ENCODE measurements around the gene FYN. TPM values are rescaled to one million over a fixed set of nuclear protein-coding genes. Genes with fewer than 3 reads are reported as not detected.

The FYN gene
- total RNA-seq, 2 donors from 2014 or later = 287 to 304 TPM

DNA sequence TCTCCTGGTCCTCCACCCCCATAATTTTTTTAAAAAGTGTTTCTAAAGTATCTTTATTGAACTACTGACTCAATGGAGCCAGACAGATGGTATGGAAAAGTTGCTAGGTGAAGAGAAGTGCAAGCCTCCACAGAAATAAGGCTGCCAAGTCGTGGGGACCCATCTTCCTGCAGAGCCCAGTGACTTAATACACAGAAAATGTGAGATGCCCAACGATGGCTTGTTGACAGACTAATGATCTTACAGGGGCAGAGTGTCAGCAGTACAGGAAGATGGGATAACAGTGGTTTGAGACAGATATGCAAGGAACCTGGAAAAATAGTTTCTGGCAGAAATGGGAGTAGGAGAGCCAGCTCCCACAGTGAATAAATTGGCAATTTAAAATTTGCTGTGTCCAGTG is 43.3 kb downstream of the FYN start:
- H3K36me3 Mint-ChIP-seq = peaks cover 5 to 29% of the 10 kb centered on the region in 2 donors
- no peak for DNase-seq (ENCODE audit: low spot score in 2 of 2)
- H3K27ac Mint-ChIP-seq = peak overlapping the region in 1 of 2 donors; percentile 44
- no peak for ATAC-seq
- no peaks in the 10 kb centered on the region for H3K9me3 Mint-ChIP-seq

DNA sequence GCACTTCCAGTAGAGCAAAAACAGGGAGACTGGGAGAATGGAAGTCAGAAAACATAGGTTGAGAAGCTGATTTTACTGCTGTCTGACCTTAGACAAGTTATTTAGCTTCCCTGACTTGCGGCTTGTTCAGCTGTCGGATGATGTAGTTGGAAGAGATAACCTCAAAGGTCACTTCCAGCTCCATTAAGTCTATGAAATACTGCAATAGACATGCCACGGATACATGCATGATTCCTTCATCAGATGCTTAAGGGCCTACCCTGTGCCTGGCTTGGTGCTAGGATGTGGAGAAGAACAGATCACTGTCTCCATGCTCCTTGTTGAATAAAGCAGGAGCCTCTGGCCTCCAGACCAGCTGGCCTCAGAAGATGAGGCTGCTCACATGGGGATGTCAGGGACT is 43.7 kb downstream of the FYN start:
- no peak overlapping the region for H3K27ac Mint-ChIP-seq
- DNase-seq (ENCODE audit: low spot score in 2 of 2) (no peak), ATAC-seq (no peak)
- H3K36me3 Mint-ChIP-seq = peaks cover 5 to 29% of the 10 kb centered on the region in 2 donors
- H3K9me3 Mint-ChIP-seq = no peaks in the 10 kb centered on the region

DNA sequence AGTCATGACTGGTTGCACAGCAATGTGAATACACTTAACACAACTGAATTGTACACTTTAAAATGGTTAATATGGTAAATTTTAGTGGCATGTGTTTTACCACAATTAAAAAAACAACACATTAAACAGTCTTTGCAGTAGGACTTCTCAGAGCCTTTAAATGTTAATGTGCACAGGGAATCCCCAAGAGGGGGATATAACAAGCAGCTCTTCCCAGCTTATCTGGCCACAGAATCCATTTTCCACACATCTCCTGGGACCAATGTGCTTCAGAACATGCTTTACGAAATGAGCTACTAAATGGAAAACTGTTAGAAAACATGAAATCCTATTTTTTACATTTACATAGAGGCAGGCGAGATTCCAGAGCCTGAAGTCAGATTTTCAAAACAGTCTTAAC is 44.4 kb downstream of the FYN start:
- no peak overlapping the region for H3K27ac Mint-ChIP-seq
- no peaks in the 10 kb centered on the region for H3K9me3 Mint-ChIP-seq
- H3K36me3 Mint-ChIP-seq = peaks cover 5 to 29% of the 10 kb centered on the region in 2 donors
- ATAC-seq (no peak), DNase-seq (ENCODE audit: low spot score in 2 of 2) (no peak)

DNA sequence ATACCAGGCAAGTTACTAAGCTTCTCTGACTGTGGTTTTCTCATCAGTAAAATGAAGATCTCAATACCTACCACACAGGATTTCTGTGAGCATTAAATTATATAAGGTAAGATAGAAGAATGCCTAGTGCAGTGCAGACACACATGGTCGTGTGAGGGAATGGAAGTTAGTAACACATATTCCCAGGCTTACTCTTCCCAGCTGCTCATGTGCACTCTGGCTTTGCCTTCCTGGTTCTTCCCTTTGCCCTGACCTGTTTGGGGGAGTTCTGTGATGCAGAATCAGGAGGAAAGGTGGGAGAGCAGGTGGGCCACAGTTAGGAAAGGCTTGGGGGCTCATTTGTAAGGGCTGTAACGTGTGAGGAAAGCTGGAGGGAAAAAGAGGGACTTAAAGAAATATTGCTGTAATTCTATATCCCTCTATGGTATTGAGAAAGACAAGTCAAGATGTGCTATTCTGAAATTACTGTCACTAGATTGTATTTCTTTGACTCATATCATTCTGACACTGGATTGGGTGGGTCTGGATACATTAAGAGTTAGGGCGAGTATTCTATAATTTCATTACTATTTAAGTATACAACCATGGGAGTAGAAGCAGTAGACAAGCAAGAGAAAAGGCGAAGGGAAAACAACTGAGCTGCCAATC is 47.7 kb downstream of the FYN start:
- H3K36me3 Mint-ChIP-seq = peaks cover 5 to 35% of the 10 kb centered on the region in 2 donors

DNA sequence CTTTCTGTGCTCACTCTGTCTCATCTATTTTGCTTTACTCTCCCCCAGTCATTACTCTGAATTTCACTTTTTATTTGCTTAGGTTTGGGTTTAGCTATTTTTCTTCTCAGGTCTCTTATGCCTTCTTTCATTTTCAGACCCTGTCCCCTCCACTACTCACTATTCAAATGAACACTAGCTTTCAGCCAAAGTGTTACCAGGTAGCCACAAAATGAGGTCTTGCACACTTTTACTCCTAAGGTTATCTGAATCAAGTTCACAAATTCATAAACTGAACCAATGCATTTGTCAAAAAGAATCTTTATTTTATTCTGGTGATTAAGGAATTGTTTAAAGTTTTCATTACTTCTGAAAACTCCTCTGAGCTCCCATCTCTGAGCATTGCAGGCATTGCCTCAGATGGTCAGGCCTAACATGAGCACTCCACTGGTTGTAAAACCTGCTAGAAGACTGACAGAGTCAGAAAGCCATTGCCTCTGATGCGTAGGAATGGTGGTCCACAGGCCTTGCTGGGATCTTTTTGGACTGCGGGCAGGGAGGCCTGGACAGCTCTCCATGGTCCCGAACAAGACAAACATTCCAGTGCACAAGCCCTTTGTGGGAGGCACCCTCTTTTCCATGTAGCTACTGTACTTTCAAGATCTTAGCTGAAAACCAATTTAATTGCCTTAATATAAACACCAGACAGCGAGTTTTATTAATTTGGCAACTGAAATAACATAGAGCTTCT is 48.5 kb downstream of the FYN start:
- ATAC-seq (peak; percentile 79 to 89), DNase-seq (ENCODE audit: low spot score in 2 of 2) (no peak)
- Mint-ChIP-seq H3K36me3 (peaks cover 5 to 29% of the 10 kb centered on the region in 2 donors), H3K27ac (peak overlapping the region; percentile 89 to 94), H3K9me3 (no peaks in the 10 kb centered on the region)

More for the DNA sequence above, 47.7 kb downstream of the FYN start:
- Mint-ChIP-seq H3K27ac (peak overlapping the region; percentile 84 to 89), H3K9me3 (no peaks in the 10 kb centered on the region)
- peak in 1 of 2 donors; percentile 20 for ATAC-seq
- no peak for DNase-seq (ENCODE audit: low spot score in 2 of 2)

DNA sequence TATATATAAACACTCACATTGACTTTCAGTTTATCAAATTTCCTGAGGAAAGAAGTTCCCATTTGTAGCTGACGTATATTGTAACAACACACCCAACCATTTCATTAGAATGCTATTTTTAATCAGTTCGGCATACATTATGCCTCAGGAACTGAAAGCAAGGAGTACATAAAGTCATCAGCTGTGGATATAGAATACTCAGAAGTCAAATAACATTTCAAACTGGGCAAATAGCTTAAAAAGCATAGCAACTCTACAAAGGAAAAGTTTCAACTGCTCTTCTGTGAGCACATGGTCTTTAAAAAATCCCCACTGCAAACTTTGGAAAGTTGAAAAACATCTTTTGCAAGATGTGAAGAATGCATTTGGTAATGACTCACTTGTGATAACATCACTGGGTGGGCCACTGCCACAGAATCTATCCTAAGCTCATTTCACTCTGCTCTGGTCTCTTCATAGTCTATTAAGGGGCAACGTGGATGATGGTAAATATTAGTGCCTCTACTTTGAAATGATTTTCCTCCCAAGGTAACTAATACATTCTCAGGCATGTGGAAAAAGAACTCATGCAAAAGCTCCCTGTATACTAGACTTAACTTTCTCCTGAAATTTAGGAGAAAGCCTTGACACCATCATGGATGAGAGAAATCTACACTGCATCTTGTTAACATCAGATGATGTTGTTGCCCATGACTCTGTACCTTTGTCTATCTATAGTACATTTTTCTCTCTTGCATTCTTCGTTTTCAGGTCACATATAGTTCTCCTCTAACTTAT is 49.2 kb downstream of the FYN start:
- no peak for DNase-seq (ENCODE audit: low spot score in 2 of 2)
- ATAC-seq = peak; percentile 64 to 76
- H3K27ac Mint-ChIP-seq = peak overlapping the region; percentile 89 to 94
- peaks cover 4 to 28% of the 10 kb centered on the region in 2 donors for H3K36me3 Mint-ChIP-seq
- H3K9me3 Mint-ChIP-seq = no peaks in the 10 kb centered on the region

DNA sequence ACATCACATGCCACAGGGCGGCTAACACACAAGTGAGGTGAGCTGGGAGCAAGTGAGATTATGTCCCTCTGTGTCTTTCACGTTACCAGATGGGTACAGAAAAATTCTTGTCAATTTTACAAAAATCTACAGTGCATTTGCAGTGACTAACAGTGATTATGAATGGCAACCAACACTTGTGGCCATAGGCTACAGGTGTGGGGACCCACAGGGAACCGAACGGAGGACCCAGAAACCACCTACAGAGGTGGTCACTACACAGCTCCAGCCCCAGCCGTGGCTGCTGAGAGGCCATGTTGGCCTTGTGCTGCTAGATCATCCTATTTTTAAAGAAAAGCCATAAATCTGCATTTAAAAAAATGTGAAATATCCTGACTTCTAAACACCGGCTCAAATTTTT is 50.2 kb downstream of the FYN start:
- DNase-seq (ENCODE audit: low spot score in 2 of 2) (no peak), ATAC-seq (no peak)
- Mint-ChIP-seq H3K9me3 (no peaks in the 10 kb centered on the region), H3K36me3 (peaks cover 9 to 26% of the 10 kb centered on the region in 2 donors), H3K27ac (peak overlapping the region; percentile 89 to 94)

DNA sequence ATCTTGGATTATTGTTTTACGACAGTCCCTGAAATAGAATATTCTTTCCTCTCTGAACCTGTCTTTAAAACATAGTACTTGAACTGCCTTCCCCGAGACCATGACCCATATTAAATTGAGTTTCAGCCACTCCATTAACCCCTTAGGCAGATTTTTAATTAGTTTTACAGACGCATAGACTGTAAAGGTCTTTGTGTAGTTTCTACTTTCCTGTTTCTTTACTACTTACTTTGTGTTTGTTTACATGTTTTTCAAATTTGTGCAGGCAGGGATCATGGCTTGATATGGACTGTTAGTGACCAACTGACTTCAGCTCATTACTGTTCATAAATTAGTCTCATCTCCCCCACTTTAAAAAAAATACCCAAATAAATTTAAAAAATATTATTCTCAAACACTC is 53.8 kb downstream of the FYN start:
- Mint-ChIP-seq H3K9me3 (no peaks in the 10 kb centered on the region), H3K27ac (peak overlapping the region in 1 of 2 donors; percentile 59), H3K36me3 (peaks cover 17 to 34% of the 10 kb centered on the region in 2 donors)
- ATAC-seq = no peak
- no peak for DNase-seq (ENCODE audit: low spot score in 2 of 2)

DNA sequence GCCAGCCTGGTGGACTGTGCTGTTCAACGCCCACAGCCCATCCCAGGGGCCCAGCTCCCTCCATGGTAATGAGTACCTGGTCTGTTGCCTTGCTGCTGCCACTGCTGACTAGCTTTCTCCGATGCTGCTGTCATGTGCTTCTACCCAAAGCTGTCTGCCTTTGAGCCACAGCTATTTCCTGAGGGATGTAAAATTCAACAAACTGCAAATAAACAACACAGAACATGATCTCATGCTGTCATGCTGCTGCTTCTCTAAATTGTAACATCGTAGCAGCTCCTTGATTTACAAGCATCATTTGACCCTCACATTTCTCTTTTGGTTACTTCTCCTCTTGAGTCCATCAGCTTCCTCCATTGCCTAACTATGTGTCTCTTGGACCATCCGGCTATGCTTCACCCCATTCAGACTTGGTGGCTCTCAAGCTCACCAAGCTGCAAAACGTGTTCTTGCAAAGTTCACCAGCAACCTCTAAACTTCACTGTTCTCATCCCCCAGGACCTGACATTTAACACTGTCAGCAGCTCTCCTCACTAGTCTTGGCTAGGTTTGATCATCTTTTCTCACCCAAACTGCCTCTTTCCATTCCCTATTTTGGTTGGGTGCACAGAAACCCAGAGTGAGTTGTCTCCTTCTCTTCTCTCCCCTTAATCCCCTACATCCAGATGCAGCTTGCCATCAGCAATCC is 54.6 kb downstream of the FYN start:
- DNase-seq (ENCODE audit: low spot score in 2 of 2) = no peak
- Mint-ChIP-seq H3K9me3 (no peaks in the 10 kb centered on the region), H3K36me3 (peaks cover 21 to 38% of the 10 kb centered on the region in 2 donors), H3K27ac (peak overlapping the region; percentile 23 to 59)
- peak; percentile 36 to 46 for ATAC-seq

DNA sequence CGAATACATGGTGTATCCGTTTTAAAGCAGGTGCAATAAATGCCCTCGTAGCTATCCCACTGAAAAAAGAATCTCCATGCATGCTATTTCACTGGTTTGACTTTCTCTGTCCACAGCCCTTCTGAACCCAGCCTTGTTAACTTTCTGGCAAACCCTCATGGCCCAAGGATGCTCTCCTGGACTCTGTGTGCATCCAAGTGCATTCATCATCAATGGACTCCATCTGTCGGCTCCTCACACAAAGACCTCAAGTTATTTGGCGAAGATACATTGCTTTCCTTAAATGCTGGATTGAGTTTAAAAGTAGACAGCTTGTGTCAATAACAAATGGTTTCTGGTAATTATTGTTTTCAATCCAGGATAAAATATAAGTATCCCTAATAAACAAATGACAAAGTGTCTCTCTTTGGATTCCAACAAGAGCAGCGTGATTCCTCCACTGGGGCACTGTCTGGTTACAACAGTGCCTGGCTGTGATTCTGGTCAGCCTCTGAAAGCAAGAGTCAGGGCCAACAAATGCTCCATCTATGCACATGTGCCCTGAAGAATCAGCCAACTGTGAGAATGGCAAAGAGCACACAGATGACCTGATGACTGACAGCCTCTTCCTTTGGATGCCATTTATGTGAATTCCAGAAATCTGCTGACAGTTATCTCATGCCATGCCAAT is 55.7 kb downstream of the FYN start:
- Mint-ChIP-seq H3K27ac (no peak overlapping the region), H3K36me3 (peaks cover 27 to 39% of the 10 kb centered on the region in 2 donors)
- no peak for ATAC-seq

DNA sequence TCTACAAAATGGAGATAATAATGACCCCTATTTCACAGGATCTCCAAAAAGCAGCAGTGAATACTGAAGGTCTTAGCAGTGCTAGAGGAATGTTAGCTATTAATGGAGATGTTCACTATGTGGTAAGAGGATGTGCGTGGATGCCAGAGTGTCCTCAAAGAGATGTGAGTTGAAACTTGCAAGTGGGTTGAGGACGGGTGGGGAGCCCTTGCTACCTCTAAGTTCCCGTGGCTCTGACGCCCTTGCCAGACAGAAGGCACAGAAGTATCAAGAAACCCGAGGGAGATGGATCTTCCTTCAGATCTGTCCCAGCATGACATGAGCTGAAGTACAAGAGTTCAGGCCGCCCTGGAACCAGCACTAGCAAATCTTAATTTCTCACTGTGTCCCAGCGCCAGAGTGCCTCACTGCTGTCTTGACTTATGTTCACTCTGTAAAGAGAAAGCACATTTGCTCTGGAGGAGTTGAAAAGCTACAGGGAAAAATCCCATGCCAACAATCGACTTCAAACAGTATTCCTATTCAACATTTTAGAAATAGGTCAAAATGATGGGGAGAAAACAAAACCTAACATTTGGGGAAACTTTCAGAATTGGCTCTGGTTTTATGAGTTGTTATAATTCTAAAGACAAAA is 59.5 kb downstream of the FYN start:
- peaks cover 27 to 31% of the 10 kb centered on the region in 2 donors for H3K36me3 Mint-ChIP-seq
- DNase-seq (ENCODE audit: low spot score in 2 of 2) (no peak), ATAC-seq (no peak)
- H3K9me3 Mint-ChIP-seq = no peaks in the 10 kb centered on the region
- peak overlapping the region; percentile 96 to 99 for H3K27ac Mint-ChIP-seq

More for the DNA sequence above, 55.7 kb downstream of the FYN start:
- no peaks in the 10 kb centered on the region for H3K9me3 Mint-ChIP-seq
- DNase-seq (ENCODE audit: low spot score in 2 of 2) = no peak

DNA sequence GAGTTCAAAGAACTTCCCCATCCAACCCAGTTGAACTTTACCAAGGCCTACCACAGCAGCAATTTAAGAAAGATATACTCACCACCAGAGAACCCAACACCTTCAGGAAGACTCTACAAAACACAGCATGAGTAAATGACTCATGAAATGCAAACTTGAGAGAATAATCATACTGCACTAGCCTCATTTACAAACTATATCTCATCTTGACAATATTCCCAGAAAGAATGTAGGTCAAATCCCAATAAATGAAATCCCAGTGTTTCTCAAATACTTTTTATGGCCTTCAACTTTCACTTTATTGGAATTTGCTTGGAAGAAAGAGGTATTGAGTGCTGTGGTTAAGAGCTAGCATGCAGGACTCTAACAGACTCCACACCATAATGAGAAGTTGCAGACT is 60.0 kb downstream of the FYN start:
- H3K9me3 Mint-ChIP-seq = no peaks in the 10 kb centered on the region
- H3K36me3 Mint-ChIP-seq = peaks cover 25 to 28% of the 10 kb centered on the region in 2 donors
- ATAC-seq (peak; percentile 59 to 68), DNase-seq (ENCODE audit: low spot score in 2 of 2) (no peak)
- peak overlapping the region; percentile 96 to 99 for H3K27ac Mint-ChIP-seq

DNA sequence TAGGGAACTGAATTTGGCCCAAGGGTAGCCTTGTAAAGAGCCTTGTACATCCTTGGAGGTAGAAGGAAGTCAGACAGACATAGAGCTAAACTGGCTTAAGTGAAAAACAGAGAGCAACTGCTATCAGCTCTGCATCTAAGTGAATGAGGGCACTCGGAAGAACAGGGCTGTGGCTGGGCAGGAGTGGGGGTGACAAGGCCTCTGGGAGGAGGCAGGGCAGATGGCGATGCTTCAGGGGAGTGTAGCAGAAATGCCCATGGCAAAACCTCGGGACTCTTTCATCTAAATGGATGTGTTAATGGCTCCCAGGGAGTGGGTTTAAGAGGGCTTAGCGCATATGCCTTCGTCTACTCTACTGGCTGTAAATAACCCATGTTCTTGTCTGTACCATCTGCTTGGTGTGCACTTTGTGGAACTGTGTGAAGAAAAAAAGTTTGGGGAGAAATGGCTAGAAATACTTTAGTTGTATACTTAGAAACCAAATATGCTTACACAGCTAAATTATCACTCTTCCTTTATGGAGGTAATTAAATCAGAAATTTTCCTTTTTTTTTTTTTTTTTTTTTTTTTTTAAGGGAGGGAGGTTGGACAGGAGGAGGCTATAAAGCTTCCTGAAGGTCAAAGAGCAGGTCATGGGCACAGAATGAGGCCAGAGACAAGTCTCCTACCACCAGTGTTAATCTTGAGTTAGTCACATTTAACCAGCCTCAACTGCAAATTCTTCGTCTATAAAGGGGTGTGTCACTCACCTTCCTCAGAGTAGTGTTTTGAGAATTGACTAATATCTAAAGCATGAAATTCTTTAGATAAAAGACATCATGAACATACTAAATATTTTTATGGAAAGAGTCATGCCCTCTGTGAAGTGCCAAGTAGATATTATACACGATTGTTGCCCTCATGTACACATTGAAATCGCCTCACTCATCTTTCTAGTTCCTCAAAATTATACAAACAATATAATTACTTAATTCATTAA is 60.9 kb downstream of the FYN start:
- no peak for DNase-seq (ENCODE audit: low spot score in 2 of 2)
- Mint-ChIP-seq H3K9me3 (no peaks in the 10 kb centered on the region), H3K36me3 (peaks cover 19 to 22% of the 10 kb centered on the region in 2 donors), H3K27ac (peak overlapping the region; percentile 96 to 99)
- ATAC-seq = peak; percentile 46 to 59

DNA sequence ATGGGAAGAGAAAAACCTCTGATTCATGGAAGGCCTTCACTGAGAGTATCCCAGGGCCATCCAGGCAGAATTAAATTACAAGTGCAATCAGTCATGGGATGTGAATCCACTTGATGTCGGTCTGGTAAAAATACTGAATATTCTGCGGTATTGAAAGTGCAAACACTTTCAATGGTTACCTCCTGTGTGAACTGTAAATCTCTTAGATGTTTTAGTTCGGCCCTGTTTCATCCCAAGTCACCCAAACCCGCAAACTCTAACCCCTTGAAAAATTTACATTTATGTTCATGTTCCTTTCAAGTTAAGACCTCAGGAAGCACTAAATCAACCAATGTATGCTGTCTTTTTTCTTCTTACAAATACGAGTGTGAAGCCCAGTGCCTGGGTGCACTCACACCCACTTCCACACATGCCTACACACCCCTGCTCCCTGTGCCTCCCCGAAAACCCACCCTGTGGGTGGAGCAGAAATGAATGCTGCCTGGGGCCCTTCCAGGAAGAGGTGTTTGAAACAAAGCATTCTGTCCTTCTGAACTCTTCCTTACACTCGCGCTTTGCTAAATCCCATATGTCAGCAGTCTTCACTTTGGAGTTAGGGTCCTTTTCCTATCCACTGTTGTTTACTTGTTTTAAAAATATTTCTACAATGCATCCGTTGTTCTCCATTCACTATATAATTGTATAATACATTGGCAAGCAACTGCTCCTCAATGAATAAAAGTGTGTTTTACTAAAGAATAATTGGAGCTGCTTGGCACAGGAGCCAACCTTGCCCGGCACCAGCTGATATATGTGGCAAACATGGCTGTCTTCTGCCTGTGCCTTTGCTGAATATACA is 62.7 kb downstream of the FYN start:
- DNase-seq (ENCODE audit: low spot score in 2 of 2) = no peak
- H3K36me3 Mint-ChIP-seq = peaks cover 17 to 20% of the 10 kb centered on the region in 2 donors
- peak overlapping the region; percentile 96 to 99 for H3K27ac Mint-ChIP-seq
- H3K9me3 Mint-ChIP-seq = no peaks in the 10 kb centered on the region
- peak; percentile 23 to 26 for ATAC-seq

Data from activated naive CD4-positive, alpha-beta T cell treated with anti-CD3 and anti-CD28 coated beads, Interleukin-2, amount 50 U/mL, for 72 hours (primary cell).